ENCODE measurements around the gene RAB8A. TPM values are rescaled to one million over a fixed set of nuclear protein-coding genes. Genes with fewer than 3 reads are reported as not detected.

The RAB8A gene
- total and polyA plus RNA-seq, 2 of the 8 experiments (the other 6 are each of a cell fraction or from before 2014, with no cell fraction given), result 65.8 to 97.0 TPM

- TF ChIP-seq CHD7 (IDR thresholded peaks at IDR 0.05; ENCODE audit: insufficient replicate concordance, low read length) (no peak), ATF2 (IDR thresholded peaks at IDR 0.05; ENCODE audit: low read length) (no peak), CHD2 (IDR thresholded peaks at IDR 0.05; ENCODE audit: low read length) (no peak), CREB1 (IDR thresholded peaks at IDR 0.05) (no peak), EP300 (IDR thresholded peaks at IDR 0.05; ENCODE audit: borderline replicate concordance in 1 of 2, low read depth in 2 of 2, low read length in 2 of 2) (no peak), SRF (IDR thresholded peaks at IDR 0.05; ENCODE audit: low read depth, low read length) (no peak), ZNF274 (IDR thresholded peaks at IDR 0.05; ENCODE audit: borderline replicate concordance, extremely low read depth, low read length) (no peak), ASH2L (IDR thresholded peaks at IDR 0.05; ENCODE audit: low read length) (no peak), SP2 (IDR thresholded peaks at IDR 0.05; ENCODE audit: low read length) (no peak), CBX5 (IDR thresholded peaks at IDR 0.05; ENCODE audit: low read depth, low read length) (no peak), CBX8 (IDR thresholded peaks at IDR 0.05; ENCODE audit: borderline replicate concordance, low read depth, low read length) (no peak)
Observed at GRCh38 chr19:16134510-16134909, 22.8 kb downstream of the RAB8A start (continued).

Data from H1 (cell line).